GM06990 (cell line): ENCODE results near the gene FAM222A.

Source experiments
- DNase-seq: peaks from one replicate; pipeline ENCODE4 v3.0.0-alpha.2; 2011; ENCODE audit not compliant: insufficient read length; ENCODE audit errors: extremely low read depth
- H3K27me3 ChIP-seq: replicated peaks from 2 replicates; pipeline ENCODE4 v1.6.0; 2011; ENCODE audit warnings: low read length; ENCODE audit not compliant: control insufficient read depth, insufficient read depth
- H3K36me3 ChIP-seq: 2 replicates; pipeline ENCODE4 v1.5.1; 2011; ENCODE audit warnings: low read length; ENCODE audit not compliant: control insufficient read depth, insufficient read depth
- H3K4me3 ChIP-seq: replicated peaks from 2 replicates; pipeline ENCODE4 v1.5.1; 2011; ENCODE audit warnings: low read depth, mild to moderate bottlenecking, control low read depth, low read length
- CTCF ChIP-seq: IDR thresholded peaks from 2 replicates; pipeline ENCODE4 v1.5.1; 2011; ENCODE audit warnings: low read length, control low read depth, mild to moderate bottlenecking, inconsistent platforms; ENCODE audit not compliant: insufficient read depth, poor library complexity, severe bottlenecking

Gene FAM222A

GRCh38 chr12:109673379-109673778 is 40.2 kb upstream of the FAM222A start:
- no peak for TF ChIP-seq CTCF
- no peaks in the 10 kb centered on the region; the same call in none of the 2 replicates for H3K27me3 ChIP-seq
- no peaks in the 10 kb centered on the region for H3K36me3 ChIP-seq
- no peak for DNase-seq
- H3K4me3 ChIP-seq: no peak overlapping the region

- Histone ChIP-seq H3K27me3 (no peaks in the 10 kb centered on the region; the same call in none of the 2 replicates), H3K4me3 (no peak overlapping the region), H3K36me3 (no peaks in the 10 kb centered on the region)
- no peak for DNase-seq
- no peak for TF ChIP-seq CTCF
Observed at GRCh38 chr12:109673884-109674283, 39.7 kb upstream of the FAM222A start.

GRCh38 chr12:109675411-109675810 is 38.2 kb upstream of the FAM222A start:
- H3K4me3 ChIP-seq: no peak overlapping the region
- no peaks in the 10 kb centered on the region; the same call in none of the 2 replicates for H3K27me3 ChIP-seq
- no peak for TF ChIP-seq CTCF
- no peak for DNase-seq
- H3K36me3 ChIP-seq: no peaks in the 10 kb centered on the region

DNA sequence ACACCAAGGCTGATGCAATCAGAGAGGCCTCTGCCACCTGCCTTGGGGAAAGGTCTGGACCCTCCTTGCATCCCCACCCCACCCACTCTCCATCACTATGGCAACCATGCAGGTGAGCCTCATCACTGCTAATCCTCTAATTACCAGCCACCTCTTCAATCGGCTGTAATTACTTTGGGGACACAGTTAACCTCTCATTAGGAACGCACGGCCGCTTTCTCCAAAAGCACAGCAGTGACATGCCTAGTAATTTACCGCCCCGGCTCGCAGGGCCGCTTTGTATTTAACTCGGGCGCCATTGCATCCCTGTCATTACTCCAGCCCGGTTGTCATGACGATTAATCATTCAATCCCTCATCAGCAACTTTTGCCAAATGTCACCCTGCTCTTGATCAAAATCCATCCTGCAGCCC is 36.3 kb upstream of the FAM222A start:
- H3K27me3 ChIP-seq: no peaks in the 10 kb centered on the region; the same call in none of the 2 replicates
- no peak for TF ChIP-seq CTCF
- no peak for DNase-seq
- no peak overlapping the region for H3K4me3 ChIP-seq
- no peaks in the 10 kb centered on the region for H3K36me3 ChIP-seq

DNA sequence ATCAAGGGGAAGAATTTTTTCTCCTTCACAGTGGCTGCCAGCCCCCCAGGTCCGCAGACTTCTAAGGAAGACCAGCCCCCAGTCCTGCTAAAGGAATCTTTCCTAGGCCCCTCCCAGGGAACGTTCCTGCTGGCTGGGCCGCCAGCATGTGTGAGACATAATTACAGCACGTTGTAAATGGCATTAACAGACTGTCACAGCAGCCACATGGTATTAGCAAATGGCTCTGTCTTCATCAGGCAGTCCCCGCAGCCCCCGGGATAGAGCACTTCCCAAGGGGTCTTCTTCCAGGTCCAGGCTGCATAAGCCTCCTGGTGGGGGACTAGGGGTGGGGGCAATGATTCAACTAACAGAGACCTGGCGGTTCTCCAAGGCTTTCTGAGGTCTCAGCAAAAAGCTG is 34.9 kb upstream of the FAM222A start:
- DNase-seq: no peak
- TF ChIP-seq CTCF: no peak
- Histone ChIP-seq H3K4me3 (no peak overlapping the region), H3K36me3 (no peaks in the 10 kb centered on the region), H3K27me3 (no peaks in the 10 kb centered on the region; the same call in none of the 2 replicates)
